ENCODE data around the gene POFUT1.

DNA sequence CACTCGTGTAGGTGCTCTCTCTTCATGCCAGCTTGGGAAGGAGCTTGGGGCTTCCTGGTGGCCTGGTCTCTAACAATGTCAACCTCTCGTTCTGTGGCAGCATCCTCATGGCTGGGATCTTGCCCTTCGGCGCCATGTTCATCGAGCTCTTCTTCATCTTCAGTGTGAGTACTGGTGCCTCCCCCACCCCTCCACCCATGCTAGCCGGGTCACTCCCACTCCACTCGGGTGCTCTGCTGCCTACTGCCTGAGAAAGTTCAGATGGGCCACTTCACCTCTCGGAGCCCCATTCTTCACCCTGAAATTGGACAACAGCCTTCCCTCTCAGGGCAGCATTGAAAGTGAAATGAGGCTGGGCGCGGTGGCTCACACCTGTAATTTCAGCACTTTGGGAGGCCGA lies 49.3 kb upstream of the POFUT1 start:
- TF ChIP-seq ZNF146 (CRISPR knock-in tag; IDR thresholded peaks at IDR 0.05; ENCODE audit: unreplicated experiment) (no peak), WHSC1 (IDR thresholded peaks at IDR 0.05; ENCODE audit: low read length) (no peak), POLR3G (IDR thresholded peaks at IDR 0.05; ENCODE audit: extremely low read depth, insufficient read length, insufficient replicate concordance) (no peak), POLR2AphosphoS5 (IDR thresholded peaks at IDR 0.05; ENCODE audit: control insufficient read depth, insufficient read depth, low read depth, low read length) (no peak), GATA2 (CRISPR knock-in tag; IDR thresholded peaks at IDR 0.05) (no peak), KAT8 (IDR thresholded peaks at IDR 0.05; ENCODE audit: low read depth) (no peak), NBN (IDR thresholded peaks at IDR 0.05; ENCODE audit: low read depth) (no peak), POLR2A (conservative IDR thresholded peaks at IDR 0.05) (no peak), EP400 (IDR thresholded peaks at IDR 0.05) (no peak), REST (IDR thresholded peaks at IDR 0.05; ENCODE audit: borderline replicate concordance) (no peak), REST (CRISPR knock-in tag; IDR thresholded peaks at IDR 0.05; ENCODE audit: low read depth) (no peak)
- TF ChIP-seq, protein P1, sequence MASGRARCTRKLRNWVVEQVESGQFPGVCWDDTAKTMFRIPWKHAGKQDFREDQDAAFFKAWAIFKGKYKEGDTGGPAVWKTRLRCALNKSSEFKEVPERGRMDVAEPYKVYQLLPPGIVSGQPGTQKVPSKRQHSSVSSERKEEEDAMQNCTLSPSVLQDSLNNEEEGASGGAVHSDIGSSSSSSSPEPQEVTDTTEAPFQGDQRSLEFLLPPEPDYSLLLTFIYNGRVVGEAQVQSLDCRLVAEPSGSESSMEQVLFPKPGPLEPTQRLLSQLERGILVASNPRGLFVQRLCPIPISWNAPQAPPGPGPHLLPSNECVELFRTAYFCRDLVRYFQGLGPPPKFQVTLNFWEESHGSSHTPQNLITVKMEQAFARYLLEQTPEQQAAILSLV (tag; IDR thresholded peaks at IDR 0.05) = no peak
- TF ChIP-seq, protein P2, sequence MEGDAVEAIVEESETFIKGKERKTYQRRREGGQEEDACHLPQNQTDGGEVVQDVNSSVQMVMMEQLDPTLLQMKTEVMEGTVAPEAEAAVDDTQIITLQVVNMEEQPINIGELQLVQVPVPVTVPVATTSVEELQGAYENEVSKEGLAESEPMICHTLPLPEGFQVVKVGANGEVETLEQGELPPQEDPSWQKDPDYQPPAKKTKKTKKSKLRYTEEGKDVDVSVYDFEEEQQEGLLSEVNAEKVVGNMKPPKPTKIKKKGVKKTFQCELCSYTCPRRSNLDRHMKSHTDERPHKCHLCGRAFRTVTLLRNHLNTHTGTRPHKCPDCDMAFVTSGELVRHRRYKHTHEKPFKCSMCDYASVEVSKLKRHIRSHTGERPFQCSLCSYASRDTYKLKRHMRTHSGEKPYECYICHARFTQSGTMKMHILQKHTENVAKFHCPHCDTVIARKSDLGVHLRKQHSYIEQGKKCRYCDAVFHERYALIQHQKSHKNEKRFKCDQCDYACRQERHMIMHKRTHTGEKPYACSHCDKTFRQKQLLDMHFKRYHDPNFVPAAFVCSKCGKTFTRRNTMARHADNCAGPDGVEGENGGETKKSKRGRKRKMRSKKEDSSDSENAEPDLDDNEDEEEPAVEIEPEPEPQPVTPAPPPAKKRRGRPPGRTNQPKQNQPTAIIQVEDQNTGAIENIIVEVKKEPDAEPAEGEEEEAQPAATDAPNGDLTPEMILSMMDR (IDR thresholded peaks at IDR 0.05 in 2 of 3, conservative IDR thresholded peaks at IDR 0.05 in 1 of 3; ENCODE audit: insufficient read depth in 2 of 3, low read depth in 1 of 3, low read length in 3 of 3) = no peak

All from K562 (cell line).